ENCODE measurements around the gene ACSF2.

Gene ACSF2

DNA sequence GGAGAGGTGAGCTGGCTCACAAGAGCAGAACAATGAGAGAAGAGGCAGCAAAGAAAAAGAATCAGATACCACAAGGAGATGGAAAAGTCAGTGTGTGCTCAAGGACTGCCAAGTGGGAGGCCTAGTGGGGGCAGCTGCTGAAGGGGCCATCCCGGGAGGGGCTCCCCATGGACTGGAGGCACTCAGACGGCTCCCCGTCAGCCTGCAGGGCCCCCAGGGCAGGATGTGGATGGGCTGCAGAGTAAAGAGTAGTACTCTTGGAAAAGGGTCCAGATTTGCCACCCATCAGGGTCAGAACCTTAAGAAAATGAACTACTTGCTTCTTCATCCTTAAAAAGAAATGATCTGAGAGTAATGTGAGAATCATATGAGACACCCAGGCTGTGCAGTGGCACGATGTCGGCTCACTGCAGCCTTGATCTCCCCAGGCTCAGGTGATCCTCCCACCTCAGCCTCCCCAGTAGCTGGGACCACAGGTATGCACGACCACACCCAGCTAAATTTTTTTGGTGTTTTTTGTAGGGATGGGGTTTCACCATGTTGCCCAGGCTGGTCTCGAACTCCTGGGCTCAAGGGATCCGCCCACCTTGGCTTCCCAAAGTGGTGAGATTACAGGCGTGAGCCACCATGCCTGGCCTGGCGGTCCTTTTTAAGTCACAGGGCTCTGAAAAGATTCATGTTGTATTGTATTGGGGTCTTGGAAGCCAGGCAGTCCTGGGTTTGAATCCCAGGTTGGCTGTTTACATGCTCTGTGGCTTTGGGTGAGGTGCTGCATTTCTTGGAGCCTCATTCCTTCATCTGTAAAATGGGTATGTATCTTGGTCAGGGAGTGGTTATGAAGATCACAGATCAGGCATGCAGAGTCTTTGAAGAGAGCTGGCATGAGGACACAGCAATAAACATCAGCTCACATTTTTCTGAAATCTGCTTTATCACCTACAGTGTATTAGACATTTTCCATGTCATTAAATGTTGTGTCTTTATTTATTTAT, 15.1 kb downstream of the ACSF2 start:
- DNase-seq = no peak

DNA sequence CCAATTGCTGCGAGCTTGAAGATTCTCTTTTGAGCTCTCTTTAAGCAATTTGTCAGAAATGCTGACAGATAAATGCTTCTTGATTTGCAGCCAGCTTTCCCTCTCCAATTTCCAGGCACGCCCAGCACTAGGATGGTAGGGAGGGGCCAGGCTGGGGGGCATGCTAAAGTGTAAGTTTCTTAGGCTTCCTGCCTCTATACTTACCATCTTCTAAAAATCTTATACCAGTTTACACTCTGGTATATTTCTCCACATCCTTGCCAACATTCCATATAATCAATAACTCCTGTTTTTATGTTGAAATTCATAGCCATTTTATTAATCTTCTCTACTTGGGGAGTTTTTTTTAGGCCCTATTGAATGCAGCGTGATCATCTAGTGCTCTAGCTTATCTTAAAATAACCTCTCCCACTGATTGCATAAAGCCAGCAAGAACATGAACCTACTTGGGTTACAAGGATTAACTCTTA, 17.5 kb downstream of the ACSF2 start:
- DNase-seq = no peak

DNA sequence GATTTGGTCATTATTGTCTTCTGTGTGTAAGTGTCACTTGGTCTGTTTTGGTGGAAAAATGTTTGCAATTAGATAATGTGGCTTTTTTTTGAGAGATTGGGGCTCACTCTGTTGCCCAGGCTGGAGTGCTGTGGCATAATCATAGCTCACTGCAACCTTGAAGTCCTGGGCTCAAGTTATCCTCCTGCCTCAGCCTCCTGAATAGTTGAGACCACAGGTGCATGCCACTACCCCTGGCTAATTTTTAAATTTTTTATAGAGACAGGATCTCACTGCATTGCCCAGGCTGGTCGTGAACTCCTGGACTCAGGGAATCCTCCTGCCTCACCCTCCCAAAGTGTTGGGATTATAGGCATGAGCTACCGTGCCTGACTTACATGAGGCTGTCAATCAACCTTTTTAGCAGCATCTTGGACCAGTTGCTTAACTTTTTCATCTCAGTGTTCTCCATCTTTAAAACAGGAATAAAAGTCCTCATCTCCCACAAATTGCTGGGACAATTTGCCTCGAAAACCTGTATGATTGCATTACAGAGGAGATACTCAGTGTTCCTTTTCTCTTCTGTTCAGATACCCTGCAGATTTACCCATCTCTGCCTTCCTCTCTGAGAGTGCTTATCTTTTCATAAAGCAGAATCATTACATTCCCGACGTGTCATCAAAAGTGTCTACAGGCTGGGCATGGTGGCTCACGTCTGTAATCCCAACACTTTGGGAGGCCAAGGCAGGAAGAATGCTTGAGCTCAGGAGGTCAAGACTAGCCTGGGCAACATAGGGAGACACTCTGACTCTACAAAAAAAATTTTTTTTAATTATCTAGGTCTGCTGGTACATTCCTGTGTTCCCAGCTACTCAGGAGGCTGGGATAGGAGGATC, 19.1 kb downstream of the ACSF2 start:
- DNase-seq = no peak

DNA sequence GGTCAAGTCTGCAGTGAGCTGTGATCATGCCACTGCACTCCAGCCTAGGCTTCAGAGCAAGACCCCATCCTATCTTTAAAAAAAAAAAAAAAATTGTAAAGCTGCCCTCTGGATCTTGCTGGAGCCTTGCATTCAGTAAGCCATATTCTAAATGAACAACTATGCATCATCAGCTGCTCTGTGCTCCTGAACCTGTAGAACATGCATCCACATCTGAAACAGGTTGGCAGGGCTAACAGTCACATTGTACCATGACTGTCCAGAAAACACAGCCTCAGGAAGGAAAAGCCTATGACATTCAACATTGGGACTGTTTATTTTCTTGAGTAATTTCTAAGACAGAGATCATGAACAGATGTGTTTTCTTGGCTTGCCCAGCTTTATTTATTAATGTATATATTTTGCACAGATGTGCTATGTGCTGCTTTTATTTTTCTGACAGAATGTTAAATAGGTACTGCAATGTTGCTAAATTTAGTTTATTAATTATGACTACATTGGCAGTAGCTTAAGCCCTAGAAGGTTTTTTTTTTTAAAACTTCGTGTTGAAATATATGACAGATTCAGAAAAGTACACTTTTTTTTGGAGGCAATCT, 19.8 kb downstream of the ACSF2 start:
- no peak for DNase-seq

DNA sequence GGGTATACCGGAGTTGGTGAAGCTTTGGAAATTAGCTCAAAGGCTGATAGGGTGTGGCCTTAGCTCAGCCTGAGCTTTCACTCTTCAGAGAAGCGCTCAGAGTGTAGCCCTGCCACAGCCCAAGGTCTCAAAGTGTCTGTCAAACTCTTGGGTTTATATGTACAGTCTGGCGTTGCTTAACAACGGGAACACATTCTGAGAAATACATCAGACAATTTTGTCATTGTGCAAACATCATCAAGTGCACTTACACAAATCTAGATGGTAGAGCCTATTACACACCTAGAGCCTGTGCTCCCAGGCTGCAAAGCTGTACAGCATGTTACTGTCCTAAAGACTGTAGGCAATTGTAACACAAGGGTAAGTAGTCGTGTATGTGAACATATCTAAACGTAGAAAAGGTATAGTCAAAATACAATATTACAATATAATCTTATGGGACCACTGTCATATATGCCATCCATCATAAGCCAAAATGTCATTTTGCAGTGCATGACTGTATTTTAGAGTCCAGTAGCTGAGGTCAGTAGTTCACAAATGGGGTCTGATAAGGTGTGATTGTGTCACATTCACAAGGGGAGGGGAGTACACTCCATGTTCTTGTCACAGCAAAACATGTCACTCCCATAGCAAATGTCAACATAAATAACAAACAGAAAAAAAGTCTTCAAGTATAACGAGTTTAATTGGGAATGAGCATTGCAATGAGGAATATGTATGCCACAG, 22.0 kb downstream of the ACSF2 start:
- no peak for DNase-seq

DNA sequence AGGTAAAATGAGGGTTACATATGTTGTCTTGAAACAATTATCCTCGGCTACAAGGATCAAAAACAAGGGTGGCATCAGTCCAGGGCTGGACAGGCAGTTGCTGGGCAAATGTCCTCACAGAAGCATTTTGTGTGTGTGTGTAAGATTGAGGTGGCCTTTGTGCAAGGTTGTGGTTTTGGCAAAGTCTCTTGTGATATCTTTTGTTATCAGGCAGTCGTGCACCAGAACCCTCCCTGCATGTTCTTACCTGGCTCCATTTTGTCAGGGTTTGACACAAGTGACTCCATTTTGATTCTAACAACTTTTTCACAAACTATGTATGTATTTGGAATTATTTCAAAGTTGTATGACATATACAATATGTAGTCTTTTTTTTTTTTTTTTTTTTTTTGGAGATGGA, 22.6 kb downstream of the ACSF2 start:
- DNase-seq = no peak

DNA sequence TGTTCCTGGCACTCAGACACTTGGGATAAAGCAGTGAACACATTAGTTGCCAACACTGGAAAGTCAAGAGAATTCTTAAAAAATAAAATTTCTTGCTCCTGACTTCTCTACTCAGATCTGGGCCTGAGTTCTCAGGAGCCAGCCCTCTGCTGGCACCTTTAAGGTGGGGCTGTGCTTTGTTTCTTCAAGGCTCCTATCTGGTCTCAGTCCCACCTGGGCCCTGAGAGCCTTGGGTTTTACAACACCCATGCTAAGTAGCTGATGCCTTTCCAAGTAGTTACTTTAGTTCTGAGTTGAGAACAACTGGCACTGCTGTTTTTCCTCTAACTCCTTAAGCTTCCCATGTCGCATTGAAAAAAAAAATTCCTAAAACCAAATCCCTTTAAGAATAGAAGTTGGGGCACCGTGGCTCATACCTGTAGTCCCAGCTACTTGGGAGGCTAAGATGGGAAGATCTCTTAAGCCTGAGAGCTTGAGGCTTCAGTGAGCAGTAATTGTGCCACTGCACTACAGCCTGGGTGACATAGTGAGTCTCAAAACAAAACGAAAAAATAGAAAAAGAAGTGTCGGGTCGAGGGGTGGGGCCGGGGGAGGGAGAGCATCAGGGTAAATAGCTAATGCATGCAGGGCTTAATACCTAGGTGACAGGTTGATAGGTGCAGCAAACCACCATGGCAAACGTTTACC, 26.1 kb downstream of the ACSF2 start:
- DNase-seq = no peak

DNA sequence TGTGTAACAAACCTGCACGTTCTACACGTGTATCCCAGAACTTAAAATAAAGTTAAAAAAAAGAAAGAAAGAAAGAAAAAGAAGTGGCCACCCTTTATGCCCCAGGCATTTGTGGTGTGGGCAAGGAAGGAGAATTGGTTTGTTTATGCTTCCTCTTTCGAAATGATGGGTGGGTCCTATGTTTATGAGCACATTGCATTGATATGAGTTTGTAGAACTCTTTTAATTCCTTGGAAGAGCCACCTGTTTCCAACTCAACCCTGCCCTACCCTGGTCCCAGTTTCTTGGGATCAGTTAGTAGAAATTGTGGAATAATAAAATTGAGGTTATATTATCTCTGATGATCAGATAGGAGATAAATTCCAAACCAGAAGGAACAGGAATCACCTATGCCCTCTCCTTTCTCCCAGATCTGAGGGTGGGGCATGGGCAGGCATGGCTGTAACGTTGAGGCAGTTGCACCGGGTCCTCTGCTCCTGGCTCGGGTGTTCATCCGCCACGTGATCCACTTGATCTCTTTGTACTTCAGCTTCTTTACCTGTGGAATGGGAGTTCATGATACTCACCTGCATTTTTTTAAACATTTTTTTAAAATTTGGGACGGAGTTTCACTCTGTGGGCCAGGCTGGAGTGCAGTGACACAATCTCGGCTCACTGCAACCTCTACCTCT, 26.7 kb downstream of the ACSF2 start:
- no peak for DNase-seq

DNA sequence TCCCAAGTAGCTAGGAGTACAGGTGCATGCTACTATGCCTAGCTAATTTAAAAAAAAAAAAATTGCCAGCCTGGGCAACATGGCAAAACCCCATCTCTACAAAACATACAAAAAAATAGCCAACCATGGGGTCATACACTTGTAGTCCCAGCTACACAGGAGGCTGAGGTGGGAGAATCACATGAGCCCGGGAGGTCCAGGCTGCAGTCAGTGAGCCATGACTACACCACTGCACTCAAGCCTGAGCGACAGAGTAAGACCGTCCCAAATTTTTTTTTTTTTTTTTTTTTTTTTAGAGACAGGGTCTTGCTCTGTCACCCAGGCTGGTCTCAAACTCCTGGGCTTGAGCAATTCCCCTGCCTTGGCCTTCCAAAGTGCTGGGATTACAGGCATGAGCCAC, 27.9 kb downstream of the ACSF2 start:
- DNase-seq = no peak

DNA sequence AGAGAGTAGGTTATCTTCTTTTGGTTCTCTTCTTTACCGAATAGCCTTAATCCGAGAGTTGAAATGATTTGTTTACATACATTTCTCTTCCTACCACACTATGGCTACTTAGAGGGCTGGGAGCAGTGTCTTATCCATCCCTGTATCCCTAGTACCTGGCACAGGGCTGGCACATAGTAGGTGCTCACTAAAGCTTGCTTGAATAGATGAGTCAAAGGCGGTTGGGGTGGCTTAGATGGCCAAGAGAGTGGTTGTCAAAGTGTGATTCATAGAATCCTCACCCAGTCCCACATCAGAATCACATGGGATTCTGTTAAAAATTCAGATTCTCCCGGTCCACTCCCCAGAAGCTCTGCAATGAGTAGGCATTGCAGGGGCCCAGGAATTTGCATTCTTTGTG, 31.6 kb downstream of the ACSF2 start:
- no peak for DNase-seq

DNA sequence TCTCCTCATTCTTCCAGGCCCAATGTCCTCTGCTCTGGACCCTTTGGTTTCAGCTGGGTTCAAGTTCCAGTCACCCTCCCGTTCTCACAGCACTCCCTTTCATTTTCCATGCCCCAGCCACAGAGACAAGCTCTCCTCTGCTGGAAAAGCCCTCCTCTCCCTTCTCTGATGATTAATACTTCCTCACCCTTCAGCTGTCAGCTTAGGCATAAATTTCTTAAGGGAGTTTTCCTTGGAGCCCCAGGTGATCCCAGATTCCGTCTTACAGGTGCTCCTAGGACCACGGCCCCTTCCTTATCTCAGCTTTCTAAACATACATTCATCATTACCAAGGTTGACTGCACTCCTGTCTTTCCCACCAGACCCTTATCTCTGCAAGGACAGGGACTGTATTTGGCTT, 32.3 kb downstream of the ACSF2 start:
- no peak for DNase-seq

DNA sequence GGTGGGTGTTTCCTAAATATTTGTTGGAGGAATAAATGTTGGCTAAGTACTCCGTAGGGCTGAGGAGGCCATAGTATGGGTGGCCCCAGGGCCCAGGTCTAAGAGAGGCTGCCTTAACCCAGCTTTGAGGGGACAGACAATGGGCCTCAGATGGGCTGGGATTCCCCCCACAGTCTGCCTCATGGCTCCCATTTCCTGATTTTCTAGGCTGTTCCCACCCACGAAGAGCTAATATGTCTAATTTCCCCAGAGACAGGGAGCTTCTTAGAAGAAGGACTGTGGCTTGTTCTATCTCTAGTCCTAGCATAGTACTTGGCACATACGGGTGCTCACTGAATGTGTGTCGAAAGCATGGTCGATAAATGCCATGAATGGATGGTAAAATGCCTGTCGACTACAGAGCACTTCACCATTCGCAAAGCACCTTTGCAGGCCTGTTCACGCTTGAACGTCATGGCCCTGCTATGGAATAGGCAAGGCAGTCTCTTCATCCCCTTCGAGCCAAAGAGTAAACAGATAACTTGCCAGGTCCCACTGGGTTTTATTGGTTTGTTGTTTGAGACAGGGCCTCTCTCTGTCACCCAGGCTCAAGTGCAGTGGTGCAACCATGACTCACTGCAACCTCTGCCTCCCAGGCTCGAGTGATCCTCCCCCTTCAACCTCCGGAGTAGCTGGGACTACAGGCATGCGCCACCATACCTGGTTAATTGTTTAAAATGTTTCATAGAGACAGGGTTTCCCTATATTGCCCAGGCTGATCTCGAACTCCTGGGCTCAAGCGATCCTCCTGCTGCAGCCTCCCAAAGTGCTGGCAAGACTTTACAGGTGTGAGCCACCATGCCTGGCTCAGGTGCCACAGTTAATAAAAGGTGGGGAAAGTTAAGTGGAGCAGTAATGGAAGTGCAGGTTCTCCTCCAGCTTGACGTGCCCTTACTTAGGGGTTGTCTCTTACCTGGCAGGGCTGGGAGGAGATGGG, 33.0 kb downstream of the ACSF2 start:
- no peak for DNase-seq

DNA sequence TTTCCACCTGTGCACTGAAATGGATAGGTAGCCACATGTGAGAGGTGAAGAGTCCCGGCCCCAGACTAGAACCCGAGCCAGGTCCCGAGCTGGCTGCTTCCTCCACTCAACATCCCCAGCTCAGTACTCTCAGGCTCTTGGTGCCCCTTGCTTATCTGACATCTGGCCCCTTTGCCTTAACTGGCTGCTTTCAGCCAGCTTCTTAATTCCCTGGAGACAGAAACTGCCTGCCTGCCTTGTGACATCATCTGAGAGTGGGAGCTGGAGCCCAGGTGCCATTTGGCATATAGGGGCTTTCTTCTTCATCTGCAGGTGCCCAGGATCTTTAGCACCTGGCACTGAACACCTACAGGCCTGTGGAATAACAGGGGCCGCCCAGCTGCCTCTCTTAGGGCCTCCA, 33.7 kb downstream of the ACSF2 start:
- no peak for DNase-seq

DNA sequence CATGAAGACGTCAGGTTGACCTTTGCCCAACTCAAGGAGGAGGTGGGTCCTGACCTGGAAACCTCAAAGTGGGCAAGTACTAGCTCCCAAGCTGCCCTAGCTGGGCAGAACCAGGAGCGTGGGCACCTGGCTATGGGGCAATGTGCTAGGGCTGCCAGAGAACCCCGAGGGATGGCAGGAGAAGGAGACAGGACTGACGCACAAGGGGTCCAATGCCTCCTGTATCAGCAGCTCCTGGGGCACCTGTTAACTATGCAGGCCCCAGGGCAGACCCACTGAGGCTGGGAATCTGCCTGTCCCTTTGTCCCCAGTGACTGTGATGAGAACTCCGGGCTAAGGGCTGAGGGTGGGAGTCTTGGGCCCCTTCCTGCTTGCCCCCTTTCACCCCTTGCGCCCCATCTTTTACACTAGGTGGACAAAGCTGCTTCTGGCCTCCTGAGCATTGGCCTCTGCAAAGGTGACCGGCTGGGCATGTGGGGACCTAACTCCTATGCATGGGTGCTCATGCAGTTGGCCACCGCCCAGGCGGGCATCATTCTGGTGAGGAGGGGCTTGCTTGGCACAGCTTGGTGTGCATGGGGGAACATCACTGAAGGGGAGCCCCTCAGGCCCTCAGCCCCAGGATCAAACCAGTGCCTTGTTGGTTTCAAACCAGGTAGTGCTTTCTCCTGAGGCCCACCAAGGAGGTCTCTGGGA, 35.0 kb downstream of the ACSF2 start:
- no peak for DNase-seq

DNA sequence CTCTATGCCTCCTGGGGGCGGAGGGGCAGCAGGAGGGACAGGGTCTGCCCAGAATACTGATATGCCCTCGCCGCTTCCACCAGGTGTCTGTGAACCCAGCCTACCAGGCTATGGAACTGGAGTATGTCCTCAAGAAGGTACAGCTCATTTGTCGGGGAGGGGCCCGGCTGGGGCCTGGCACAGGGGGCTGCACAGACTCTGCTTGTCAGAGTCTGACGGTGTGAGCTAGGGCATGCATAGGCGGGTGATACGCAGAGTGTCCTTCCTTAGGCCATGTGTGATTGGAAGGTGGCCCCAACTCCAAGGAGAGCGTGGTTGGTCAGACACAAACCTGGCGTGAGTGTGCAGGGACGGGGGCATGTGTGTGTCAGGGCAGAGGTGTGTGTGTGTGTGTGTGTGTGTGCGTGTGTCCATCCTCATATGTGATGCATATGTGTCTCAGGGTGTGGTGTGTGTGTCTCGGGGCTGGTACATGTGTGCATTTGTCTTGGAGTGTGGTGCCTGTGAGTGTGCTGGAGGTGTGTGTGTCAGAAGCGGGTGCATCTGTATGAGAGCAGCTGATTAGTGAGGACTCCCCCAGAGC, 35.6 kb downstream of the ACSF2 start:
- no peak for DNase-seq

DNA sequence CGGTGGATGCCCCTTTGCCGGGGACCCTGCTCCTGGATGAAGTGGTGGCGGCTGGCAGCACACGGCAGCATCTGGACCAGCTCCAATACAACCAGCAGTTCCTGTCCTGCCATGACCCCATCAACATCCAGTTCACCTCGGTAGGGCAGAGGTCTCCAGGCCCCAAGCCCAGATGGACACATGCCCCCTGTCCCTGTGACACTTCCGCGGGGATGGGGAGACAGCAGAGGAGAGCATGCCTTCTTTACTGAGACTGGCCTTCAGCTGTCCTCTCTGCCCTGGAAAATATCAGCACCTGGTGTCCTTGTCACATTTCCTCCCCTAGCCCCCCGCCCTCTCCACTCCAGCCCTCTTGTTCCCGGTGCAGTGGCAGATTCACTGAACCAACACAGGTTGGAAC, 36.4 kb downstream of the ACSF2 start:
- DNase-seq = no peak

DNA sequence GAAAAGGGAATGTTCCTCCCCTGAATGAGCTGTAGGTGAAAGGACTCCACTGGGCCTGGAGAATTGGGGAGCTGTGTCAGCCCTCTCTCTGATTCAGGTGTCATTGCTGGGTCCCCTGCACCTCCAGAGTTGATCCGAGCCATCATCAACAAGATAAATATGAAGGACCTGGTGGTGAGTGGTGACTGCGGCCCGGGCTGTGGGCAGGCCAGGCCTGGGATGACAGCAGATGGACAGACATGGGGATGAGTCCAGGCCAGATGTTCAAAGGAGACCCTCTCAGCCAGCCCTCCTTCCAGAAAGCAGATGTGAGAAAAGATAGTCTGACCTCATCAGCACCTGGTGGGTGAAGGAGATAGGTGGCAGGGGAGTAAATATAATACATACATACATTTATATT, 38.1 kb downstream of the ACSF2 start:
- DNase-seq = no peak

DNA sequence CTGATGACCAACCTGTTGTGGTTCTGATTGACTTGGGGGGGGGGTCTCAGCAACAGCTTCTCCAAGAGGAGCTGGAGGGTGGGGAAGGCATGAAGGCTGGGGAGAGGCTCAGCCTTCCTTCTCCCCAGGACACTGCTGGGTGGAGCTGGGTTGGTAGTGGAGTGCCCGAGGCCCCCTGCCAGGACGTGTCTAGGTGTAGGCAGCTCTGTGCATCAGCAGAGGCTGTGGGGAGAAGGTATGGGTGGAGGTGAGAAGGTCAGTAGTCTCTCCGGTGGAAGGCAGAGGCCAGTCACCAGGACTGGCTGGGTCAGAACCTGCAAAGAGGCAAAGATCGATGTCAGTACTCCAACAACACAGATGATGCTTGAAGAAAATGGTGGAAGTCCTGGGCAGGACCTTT, 38.7 kb downstream of the ACSF2 start:
- DNase-seq = no peak

DNA sequence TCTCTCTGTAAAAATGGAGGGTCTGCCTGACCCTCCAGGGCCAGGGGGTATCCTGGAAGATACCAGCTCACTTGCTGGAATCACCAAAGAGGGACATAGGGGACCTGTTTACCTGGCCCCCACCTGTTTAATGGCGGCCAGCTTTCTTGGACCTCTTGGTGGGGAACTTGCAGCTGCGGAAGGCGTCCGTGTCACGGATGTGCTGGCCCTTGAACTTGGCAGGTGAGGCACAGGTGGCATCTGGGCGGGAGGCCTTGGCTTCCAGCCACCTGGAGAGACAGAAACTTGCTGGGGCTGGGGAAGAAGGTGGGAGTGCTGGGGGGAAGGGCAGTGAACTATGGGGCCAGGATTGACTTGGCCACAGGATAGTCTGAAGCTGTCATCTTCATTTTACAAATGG, 39.2 kb downstream of the ACSF2 start:
- DNase-seq = no peak

Data from NCI-H1694 (cell line).